ENCODE data around the gene MMRN1. TPM values are rescaled to one million over a fixed set of nuclear protein-coding genes. Genes with fewer than 3 reads are reported as not detected.

The MMRN1 gene
- total and polyA plus RNA-seq, 9 donors: 2.9 to 40.4 (median 30.8) TPM

GRCh38 chr4:89871211-89871610 lies 23.4 kb upstream of the MMRN1 start:
- H3K4me3 ChIP-seq: no peak overlapping the region
- intact Hi-C loops (cut with DNase I): no loop called here
- TF ChIP-seq EP300 (IDR thresholded peaks at IDR 0.05) (no peak), POLR2A (IDR thresholded peaks at IDR 0.05) (no peak)
- TF ChIP-seq, protein P1, sequence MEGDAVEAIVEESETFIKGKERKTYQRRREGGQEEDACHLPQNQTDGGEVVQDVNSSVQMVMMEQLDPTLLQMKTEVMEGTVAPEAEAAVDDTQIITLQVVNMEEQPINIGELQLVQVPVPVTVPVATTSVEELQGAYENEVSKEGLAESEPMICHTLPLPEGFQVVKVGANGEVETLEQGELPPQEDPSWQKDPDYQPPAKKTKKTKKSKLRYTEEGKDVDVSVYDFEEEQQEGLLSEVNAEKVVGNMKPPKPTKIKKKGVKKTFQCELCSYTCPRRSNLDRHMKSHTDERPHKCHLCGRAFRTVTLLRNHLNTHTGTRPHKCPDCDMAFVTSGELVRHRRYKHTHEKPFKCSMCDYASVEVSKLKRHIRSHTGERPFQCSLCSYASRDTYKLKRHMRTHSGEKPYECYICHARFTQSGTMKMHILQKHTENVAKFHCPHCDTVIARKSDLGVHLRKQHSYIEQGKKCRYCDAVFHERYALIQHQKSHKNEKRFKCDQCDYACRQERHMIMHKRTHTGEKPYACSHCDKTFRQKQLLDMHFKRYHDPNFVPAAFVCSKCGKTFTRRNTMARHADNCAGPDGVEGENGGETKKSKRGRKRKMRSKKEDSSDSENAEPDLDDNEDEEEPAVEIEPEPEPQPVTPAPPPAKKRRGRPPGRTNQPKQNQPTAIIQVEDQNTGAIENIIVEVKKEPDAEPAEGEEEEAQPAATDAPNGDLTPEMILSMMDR (IDR thresholded peaks at IDR 0.05): no peak

GRCh38 chr4:89876548-89876947 lies 18.1 kb upstream of the MMRN1 start:
- Histone ChIP-seq H3K9me3 (no peaks in the 10 kb centered on the region), H3K27ac (no peak overlapping the region), H3K4me3 (no peak overlapping the region), H3K27me3 (no peaks in the 10 kb centered on the region), H3K36me3 (no peaks in the 10 kb centered on the region), H3K4me1 (ENCODE audit: insufficient read depth) (no peaks in the 10 kb centered on the region)
- intact Hi-C loops (cut with DNase I): no loop called here
- TF ChIP-seq EP300 (IDR thresholded peaks at IDR 0.05) (no peak), POLR2A (IDR thresholded peaks at IDR 0.05) (no peak)
- TF ChIP-seq, protein P1 (IDR thresholded peaks at IDR 0.05): no peak
- WGBS, 3 donors: 74 to 77% (median 75%) methylated on average over 3 of the region's 3 CpGs
- no peak for DNase-seq

More at GRCh38 chr4:89871211-89871610, 23.4 kb upstream of the MMRN1 start:
- no peaks in the 10 kb centered on the region for H3K36me3 ChIP-seq
- H3K9me3 ChIP-seq: no peaks in the 10 kb centered on the region
- H3K27me3 ChIP-seq: no peaks in the 10 kb centered on the region
- no peaks in the 10 kb centered on the region for H3K4me1 ChIP-seq (ENCODE audit: insufficient read depth)
- WGBS, 3 donors: 91 to 97% (median 96%) methylated on average over 1 of the region's 1 CpG
- DNase-seq: no peak
- no peak overlapping the region for H3K27ac ChIP-seq

DNA sequence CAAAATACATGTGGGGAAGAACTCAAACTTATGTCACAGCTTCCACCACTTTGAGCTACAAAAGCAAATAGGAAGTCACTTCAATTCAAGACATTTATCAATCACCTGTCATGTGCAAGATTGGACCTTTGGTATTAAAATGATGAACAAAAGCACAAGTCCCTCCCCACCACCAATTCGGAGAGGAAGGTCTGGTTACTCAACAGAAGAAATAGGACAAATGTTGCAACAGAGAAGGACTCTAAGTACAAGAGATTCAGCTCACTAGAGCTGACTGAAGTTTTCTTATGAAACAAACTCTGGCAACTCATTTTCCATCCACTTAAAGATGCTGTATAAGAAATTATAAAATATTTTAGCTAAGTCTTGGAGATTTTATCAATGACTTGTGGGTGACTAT lies 16.0 kb upstream of the MMRN1 start:
- Histone ChIP-seq H3K27ac (no peak overlapping the region), H3K9me3 (no peaks in the 10 kb centered on the region), H3K4me1 (ENCODE audit: insufficient read depth) (no peaks in the 10 kb centered on the region), H3K4me3 (no peak overlapping the region), H3K36me3 (no peaks in the 10 kb centered on the region), H3K27me3 (no peaks in the 10 kb centered on the region)
- WGBS, 3 donors: 49 to 66% (median 53%) methylated on average over 1 of the region's 1 CpG
- DNase-seq: no peak
- intact Hi-C loops (cut with DNase I): no loop called here
- TF ChIP-seq POLR2A (IDR thresholded peaks at IDR 0.05): no peak
- TF ChIP-seq, protein P1 (IDR thresholded peaks at IDR 0.05): no peak
- no peak for TF ChIP-seq EP300 (IDR thresholded peaks at IDR 0.05)

DNA sequence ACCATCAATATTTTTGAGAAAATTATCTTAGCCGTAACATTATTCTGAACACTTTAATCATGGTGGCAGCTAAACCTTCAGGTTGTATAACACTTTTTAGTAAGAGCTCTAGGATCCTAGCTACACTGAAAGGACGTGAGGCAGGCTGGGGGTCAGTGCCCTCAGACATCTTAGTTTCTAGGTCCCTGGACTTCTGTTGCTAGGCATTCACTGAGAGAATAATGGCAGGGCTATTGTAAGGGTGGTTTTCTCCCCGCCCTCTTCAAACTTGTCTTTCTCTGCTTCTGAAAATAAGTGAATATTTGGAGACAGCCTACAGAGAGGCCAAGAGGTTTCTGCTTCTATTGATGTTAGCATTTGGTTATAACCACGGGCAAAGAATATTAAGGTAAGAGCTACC lies 15.4 kb upstream of the MMRN1 start:
- no peaks in the 10 kb centered on the region for H3K4me1 ChIP-seq (ENCODE audit: insufficient read depth)
- no peaks in the 10 kb centered on the region for H3K36me3 ChIP-seq
- DNase-seq: no peak
- H3K27ac ChIP-seq: no peak overlapping the region
- no peak for TF ChIP-seq POLR2A (IDR thresholded peaks at IDR 0.05)
- TF ChIP-seq, protein P1 (IDR thresholded peaks at IDR 0.05): no peak
- TF ChIP-seq EP300 (IDR thresholded peaks at IDR 0.05): no peak
- intact Hi-C loops (cut with DNase I): no loop called here
- no peaks in the 10 kb centered on the region for H3K9me3 ChIP-seq
- H3K4me3 ChIP-seq: no peak overlapping the region
- 90 to 93% (median 92%) methylated on average over 4 of the region's 4 CpGs for WGBS, 3 donors
- H3K27me3 ChIP-seq: no peaks in the 10 kb centered on the region

Data from ovary (tissue), 9 donors.